Large intestine (tissue), 3 donors: ENCODE measurements around the gene USP32. TPM values are rescaled to one million over a fixed set of nuclear protein-coding genes. Genes with fewer than 3 reads are reported as not detected.

Experiments used
- DNase-seq, 2 donors: peaks; one replicate each; pipeline versions ENCODE4 v3.0.0 to v3.0.0-alpha.2; 2013
- H3K27ac ChIP-seq: one replicate; pipeline ENCODE4 v1.5.1; 2013; ENCODE audit warnings: low read length
- H3K27me3 ChIP-seq: 2 replicates; pipeline ENCODE4 v1.6.1; 2013; ENCODE audit warnings: low read length; ENCODE audit not compliant: control insufficient read depth, insufficient read depth
- H3K36me3 ChIP-seq: 2 replicates; pipeline ENCODE4 v1.6.1; 2013; ENCODE audit warnings: low read length; ENCODE audit not compliant: control insufficient read depth, insufficient read depth
- H3K4me1 ChIP-seq: one replicate; pipeline ENCODE4 v1.6.1; 2013; ENCODE audit warnings: low read length; ENCODE audit not compliant: control insufficient read depth, insufficient read depth
- H3K4me3 ChIP-seq: one replicate; pipeline ENCODE4 v1.5.1; 2013; ENCODE audit warnings: low read length
- H3K9me3 ChIP-seq: one replicate; pipeline ENCODE4 v1.6.1; 2013; ENCODE audit warnings: mild to moderate bottlenecking, low read depth, low read length, moderate library complexity; ENCODE audit not compliant: control insufficient read depth
- WGBS: methylation state at CpG from one replicate; pipeline ENCODE4 v1.1.5; 2013; ENCODE audit warnings: low lambda C conversion rate; ENCODE audit not compliant: insufficient coverage; 5-methylcytosine and 5-hydroxymethylcytosine counted together
- polyA plus RNA-seq: library from polyadenylated mRNA; unstranded; fragments of 120-200 nt; gene quantifications from one replicate; pipeline ENCODE4 v1.2.1, GENCODE V29; 2013

The USP32 gene
- polyA plus RNA-seq, 1 donor = 24.0 TPM

- H3K4me3 ChIP-seq = no peak overlapping the region
- 100% methylated on average over 1 of the region's 3 CpGs for WGBS
Observed at GRCh38 chr17:60406887-60407286, 15.0 kb upstream of the USP32 start.

GRCh38 chr17:60403962-60404361 is 12.0 kb upstream of the USP32 start:
- Histone ChIP-seq H3K27me3 (no peaks in the 10 kb centered on the region), H3K9me3 (no peaks in the 10 kb centered on the region), H3K4me3 (no peak overlapping the region), H3K36me3 (no peaks in the 10 kb centered on the region), H3K27ac (no peak overlapping the region), H3K4me1 (no peaks in the 10 kb centered on the region)
- no peak for DNase-seq
- 75% methylated on average over 2 of the region's 6 CpGs for WGBS

More at GRCh38 chr17:60406887-60407286, 15.0 kb upstream of the USP32 start:
- no peak for DNase-seq
- Histone ChIP-seq H3K4me1 (no peaks in the 10 kb centered on the region), H3K36me3 (no peaks in the 10 kb centered on the region), H3K27ac (no peak overlapping the region), H3K9me3 (no peaks in the 10 kb centered on the region), H3K27me3 (no peaks in the 10 kb centered on the region)

- 100% methylated on average over 1 of the region's 3 CpGs for WGBS
- Histone ChIP-seq H3K27me3 (no peaks in the 10 kb centered on the region), H3K36me3 (no peaks in the 10 kb centered on the region), H3K4me3 (no peak overlapping the region), H3K4me1 (no peaks in the 10 kb centered on the region), H3K9me3 (no peaks in the 10 kb centered on the region), H3K27ac (no peak overlapping the region)
- DNase-seq = no peak
Observed at GRCh38 chr17:60403523-60403810, 11.5 kb upstream of the USP32 start.

- no peaks in the 10 kb centered on the region for H3K36me3 ChIP-seq
- H3K4me3 ChIP-seq = no peak overlapping the region
- no peak overlapping the region for H3K27ac ChIP-seq
- H3K4me1 ChIP-seq = no peaks in the 10 kb centered on the region
- H3K27me3 ChIP-seq = no peaks in the 10 kb centered on the region
- no peak for DNase-seq
- H3K9me3 ChIP-seq = no peaks in the 10 kb centered on the region
Observed at GRCh38 chr17:60401819-60402218, 9.9 kb upstream of the USP32 start.

- H3K4me1 ChIP-seq = peaks cover under 1% of the 10 kb centered on the region
- no peak for DNase-seq
- WGBS = 100% methylated on average over 1 of the region's 3 CpGs
Observed at GRCh38 chr17:60398227-60398959, 6.5 kb upstream of the USP32 start.

GRCh38 chr17:60396412-60396811 is 4.5 kb upstream of the USP32 start:
- H3K4me3 ChIP-seq = no peak overlapping the region
- H3K27ac ChIP-seq = no peak overlapping the region
- WGBS = 40% methylated on average over 1 of the region's 3 CpGs
- peaks cover 5% of the 10 kb centered on the region for H3K4me1 ChIP-seq
- no peaks in the 10 kb centered on the region for H3K36me3 ChIP-seq
- no peak for DNase-seq
- no peaks in the 10 kb centered on the region for H3K9me3 ChIP-seq
- no peaks in the 10 kb centered on the region for H3K27me3 ChIP-seq

More at GRCh38 chr17:60398227-60398959, 6.5 kb upstream of the USP32 start:
- no peaks in the 10 kb centered on the region for H3K36me3 ChIP-seq
- no peak overlapping the region for H3K27ac ChIP-seq
- H3K9me3 ChIP-seq = no peaks in the 10 kb centered on the region
- no peak overlapping the region for H3K4me3 ChIP-seq
- H3K27me3 ChIP-seq = no peaks in the 10 kb centered on the region

GRCh38 chr17:60395508-60396065 is 3.7 kb upstream of the USP32 start:
- WGBS = 100% methylated on average over 2 of the region's 4 CpGs
- no peak for DNase-seq
- Histone ChIP-seq H3K27me3 (no peaks in the 10 kb centered on the region), H3K27ac (no peak overlapping the region), H3K4me1 (peaks cover 5% of the 10 kb centered on the region), H3K9me3 (no peaks in the 10 kb centered on the region), H3K4me3 (no peak overlapping the region), H3K36me3 (no peaks in the 10 kb centered on the region)

GRCh38 chr17:60393840-60394723 is 2.1 kb upstream of the USP32 start:
- DNase-seq = no peak
- Histone ChIP-seq H3K36me3 (no peaks in the 10 kb centered on the region), H3K4me3 (no peak overlapping the region), H3K27ac (no peak overlapping the region), H3K27me3 (no peaks in the 10 kb centered on the region), H3K4me1 (peaks cover 5% of the 10 kb centered on the region), H3K9me3 (no peaks in the 10 kb centered on the region)
- no CpG with 5 or more reads among the region's 17 CpGs for WGBS

- H3K9me3 ChIP-seq = no peaks in the 10 kb centered on the region
- H3K4me3 ChIP-seq = peak overlapping the region; percentile 64
- peak; percentile 54 to 84 for DNase-seq
- peak overlapping the region; percentile 92 for H3K27ac ChIP-seq
- 19% methylated on average over 2 of the region's 17 CpGs for WGBS
- no peaks in the 10 kb centered on the region for H3K36me3 ChIP-seq
- peaks cover 5% of the 10 kb centered on the region for H3K4me1 ChIP-seq
- no peaks in the 10 kb centered on the region for H3K27me3 ChIP-seq
Observed at GRCh38 chr17:60392845-60393702, 1.1 kb upstream of the USP32 start.

GRCh38 chr17:60391471-60392041 is 377 bp downstream of the USP32 start:
- no CpG with 5 or more reads among the region's 36 CpGs for WGBS
- H3K4me1 ChIP-seq = peaks cover 5% of the 10 kb centered on the region
- H3K4me3 ChIP-seq = peak overlapping the region; percentile 64
- no peaks in the 10 kb centered on the region for H3K9me3 ChIP-seq
- no peak for DNase-seq
- no peaks in the 10 kb centered on the region for H3K36me3 ChIP-seq
- H3K27me3 ChIP-seq = no peaks in the 10 kb centered on the region
- peak overlapping the region; percentile 92 for H3K27ac ChIP-seq
